HG02981 (cell line): Measurements from ENCODE around the gene CHRNB1.

Experiments used
- ATAC-seq: cut with Tn5 transposase; IDR thresholded peaks from one replicate; pipeline ENCODE4 v1.9.1; 2021; ENCODE audit warnings: mild to moderate bottlenecking, moderate library complexity; ENCODE audit not compliant: unreplicated experiment

The CHRNB1 gene

GRCh38 chr17:7415784-7416183 is 29.1 kb upstream of the CHRNB1 start:
- no peak for ATAC-seq

DNA sequence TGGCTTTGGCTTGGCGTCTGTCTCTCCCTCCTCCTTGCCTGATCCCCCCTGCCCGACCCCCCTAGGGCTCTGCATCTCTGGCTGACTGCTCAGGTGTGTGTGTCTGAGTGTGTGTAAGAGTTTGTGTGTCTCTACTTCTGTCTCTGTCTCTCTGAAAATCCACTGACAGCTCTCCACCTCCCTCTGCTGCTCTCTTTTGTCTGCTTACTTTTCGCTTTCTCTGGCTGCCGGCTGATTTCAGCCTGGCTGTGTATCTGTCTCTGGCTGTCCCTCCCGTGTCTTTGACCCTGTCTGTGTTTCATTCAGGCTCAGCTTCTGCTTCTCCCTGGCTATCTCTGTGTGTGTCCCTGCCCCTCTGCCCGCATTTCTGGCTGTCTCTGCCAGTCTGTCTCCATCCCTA is 28.5 kb upstream of the CHRNB1 start:
- no peak for ATAC-seq

DNA sequence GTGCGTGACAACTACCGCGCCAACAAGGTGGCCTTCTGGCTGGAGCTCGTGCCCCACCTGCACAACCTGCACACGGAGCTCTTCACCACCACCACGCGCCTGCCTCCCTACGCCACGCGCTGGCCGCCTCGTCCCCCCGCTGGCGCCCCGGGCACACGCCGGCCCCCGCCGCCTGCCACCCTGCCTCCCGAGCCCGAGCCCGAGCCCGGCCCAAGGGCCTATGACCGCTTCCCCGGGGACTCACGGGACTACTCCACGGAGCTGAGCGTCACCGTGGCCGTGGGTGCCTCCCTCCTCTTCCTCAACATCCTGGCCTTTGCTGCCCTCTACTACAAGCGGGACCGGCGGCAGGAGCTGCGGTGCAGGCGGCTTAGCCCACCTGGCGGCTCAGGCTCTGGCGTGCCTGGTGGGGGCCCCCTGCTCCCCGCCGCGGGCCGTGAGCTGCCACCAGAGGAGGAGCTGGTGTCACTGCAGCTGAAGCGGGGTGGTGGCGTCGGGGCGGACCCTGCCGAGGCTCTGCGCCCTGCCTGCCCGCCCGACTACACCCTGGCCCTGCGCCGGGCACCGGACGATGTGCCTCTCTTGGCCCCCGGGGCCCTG is 27.7 kb upstream of the CHRNB1 start:
- ATAC-seq, result no peak

DNA sequence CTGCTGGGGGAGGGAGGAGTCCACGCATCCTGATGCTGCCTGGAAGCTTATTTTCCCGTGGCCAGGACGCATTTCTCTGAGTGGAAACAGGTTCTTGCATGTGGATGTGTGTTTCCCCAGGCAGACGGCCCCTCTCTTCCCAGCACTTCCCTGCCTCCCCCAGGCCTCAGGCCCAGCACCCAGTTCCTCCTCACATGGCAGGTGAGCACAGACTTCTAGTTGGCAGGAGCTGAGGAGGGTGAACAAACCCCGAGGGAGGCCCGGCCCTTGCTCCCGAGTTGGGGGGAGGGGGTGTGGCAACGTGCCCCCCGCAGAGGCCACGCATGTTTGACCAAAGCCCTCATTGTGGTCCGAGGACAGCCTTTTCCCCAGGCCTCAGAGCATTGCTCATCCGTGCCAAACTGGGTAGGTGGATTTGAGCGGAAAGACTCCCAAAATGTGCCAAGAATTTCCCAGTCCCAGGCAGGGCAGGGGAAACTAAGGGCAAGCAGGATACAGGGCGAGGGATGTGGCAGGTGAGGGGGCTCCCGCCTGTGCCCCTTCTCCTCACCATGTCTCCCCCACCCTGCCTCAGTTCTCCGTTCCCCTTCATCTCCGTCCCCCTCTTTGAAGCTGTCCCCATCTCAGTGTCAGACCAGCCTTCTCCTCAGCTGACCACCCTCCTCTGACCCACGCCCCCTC is 26.2 kb upstream of the CHRNB1 start:
- ATAC-seq, result no peak

- no peak for ATAC-seq
These were observed 24.8 kb upstream of the CHRNB1 start, which contains the start of gene SPEM1 for GRCh38 chr17:7419819-7420610. Gene SPEM1, plus strand, starts transcription at chr17:7420324. Its CDS starts 61 bp downstream, at chr17:7420385.

- ATAC-seq, result no peak
These were observed 23.7 kb upstream of the CHRNB1 start for GRCh38 chr17:7421186-7421585.

DNA sequence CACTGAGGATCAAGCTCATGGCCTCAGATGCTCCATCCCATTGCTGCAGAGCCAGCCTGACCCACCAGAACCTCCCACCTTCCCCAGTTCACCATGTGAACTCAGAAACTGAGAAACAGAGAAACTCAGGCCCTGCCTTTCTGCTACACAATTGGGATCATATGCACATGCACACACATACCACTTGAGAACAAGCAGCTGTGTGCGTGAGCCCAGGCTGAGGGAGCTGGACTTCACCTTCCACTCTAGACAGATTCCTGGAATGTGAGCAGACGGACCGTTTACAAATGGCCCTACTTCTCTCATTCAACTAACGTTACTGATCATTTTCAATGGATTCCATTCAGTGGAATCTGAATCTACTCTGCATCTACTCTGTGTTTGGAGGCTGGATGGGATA is 21.2 kb upstream of the CHRNB1 start:
- ATAC-seq, result no peak

GRCh38 chr17:7425316-7425715 is 19.5 kb upstream of the CHRNB1 start, which contains the start of gene SPEM2:
Gene SPEM2, plus strand, starts transcription at chr17:7425616. Its CDS starts 73 bp downstream, at chr17:7425689.
- ATAC-seq, result no peak

- no peak for ATAC-seq
These were observed 19.1 kb upstream of the CHRNB1 start for GRCh38 chr17:7425756-7426155.

- no peak for ATAC-seq
These were observed 18.5 kb upstream of the CHRNB1 start for GRCh38 chr17:7426203-7426863.

- ATAC-seq, result no peak
These were observed 17.9 kb upstream of the CHRNB1 start for GRCh38 chr17:7426896-7427489.

DNA sequence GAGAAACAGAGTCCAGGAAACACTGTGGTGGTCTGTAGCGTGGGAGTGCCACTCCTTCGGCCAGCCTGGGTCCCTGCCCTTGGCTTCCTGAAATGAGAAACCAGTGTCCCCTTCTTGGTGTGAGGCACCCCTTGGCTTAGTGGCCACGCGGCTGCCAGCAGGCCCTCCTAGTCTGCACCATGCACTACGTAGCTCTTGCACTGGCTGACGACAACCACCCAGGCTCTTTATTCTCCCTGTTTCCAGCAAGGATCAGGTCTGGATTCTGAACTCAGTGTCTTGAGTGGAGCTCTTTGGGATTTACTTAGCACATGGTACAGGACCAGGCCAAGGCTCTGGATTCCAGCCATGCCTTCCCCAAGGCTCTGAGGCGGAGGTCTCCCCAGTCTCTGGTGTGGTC is 17.3 kb upstream of the CHRNB1 start:
- ATAC-seq, result no peak

DNA sequence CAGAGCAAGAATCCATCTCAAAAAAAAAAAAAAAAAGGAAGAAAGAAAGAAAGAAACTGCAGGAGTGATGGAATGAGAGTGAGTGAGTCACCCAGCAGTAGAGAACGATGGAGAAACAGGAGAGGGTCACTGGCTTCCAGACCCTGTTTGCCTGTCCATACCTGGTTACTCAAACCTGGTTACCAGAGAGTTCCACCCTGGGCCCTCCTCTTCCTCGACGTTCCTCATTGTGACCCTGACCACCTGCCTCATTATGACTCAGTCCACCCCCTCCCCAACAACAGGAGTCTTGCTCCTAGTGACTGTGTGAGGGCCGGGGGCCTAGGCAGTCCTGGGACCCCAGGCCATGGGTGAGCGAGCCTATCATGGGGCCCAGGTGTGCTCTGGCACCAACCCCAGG is 16.3 kb upstream of the CHRNB1 start, which contains the start of gene SPEM3:
TSS of gene SPEM3 (plus strand) at position 301 of the 400 bp plus-strand sequence. CDS start at position 347, 46 bp downstream.
- no peak for ATAC-seq

- no peak for ATAC-seq
These were observed 15.1 kb upstream of the CHRNB1 start for GRCh38 chr17:7429722-7430121.

GRCh38 chr17:7431231-7431630 is 13.6 kb upstream of the CHRNB1 start:
- no peak for ATAC-seq

- no peak for ATAC-seq
These were observed 12.6 kb upstream of the CHRNB1 start for GRCh38 chr17:7432296-7432695.

- ATAC-seq, result no peak
These were observed 8.9 kb upstream of the CHRNB1 start for GRCh38 chr17:7435676-7436555.

- ATAC-seq, result no peak
These were observed 8.1 kb upstream of the CHRNB1 start for GRCh38 chr17:7436556-7437368.

DNA sequence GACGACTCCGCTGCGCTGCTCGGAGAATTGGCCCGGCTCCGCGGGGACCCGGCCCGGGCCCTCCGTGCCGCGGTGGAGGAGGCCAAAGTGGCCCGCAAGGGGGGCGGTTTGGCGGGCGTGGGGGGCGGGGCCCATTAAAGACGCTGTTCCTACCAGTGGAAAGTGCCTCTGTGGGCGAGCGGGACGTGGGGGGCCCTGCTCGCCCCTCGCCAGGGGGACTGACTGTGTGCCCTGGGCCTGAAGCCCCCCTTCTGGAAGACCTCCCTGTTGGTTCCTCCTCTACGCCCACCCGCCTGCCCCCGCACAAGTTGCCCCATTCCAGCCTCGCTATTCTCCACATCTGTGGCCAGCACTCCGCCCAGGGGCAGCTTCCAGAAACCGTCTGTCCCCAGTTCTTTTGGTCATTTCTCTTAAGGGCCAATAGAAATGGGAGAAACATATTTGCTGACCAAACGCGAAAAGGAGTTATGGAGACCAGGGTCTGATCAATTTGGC is 7.4 kb upstream of the CHRNB1 start:
- no peak for ATAC-seq
